Stromal cell of bone marrow (primary cell): Measurements from ENCODE around the gene TBC1D5.
"Not testable (repeated sequence)": the region's sequence is repeated elsewhere in the genome, so short reads cannot be mapped to it uniquely, and the experiment has no call there.

Source experiments
- DNase-seq: peaks from one replicate; pipeline ENCODE4 v3.0.0-alpha.2; 2012; ENCODE audit warnings: low read depth

The TBC1D5 gene

DNA sequence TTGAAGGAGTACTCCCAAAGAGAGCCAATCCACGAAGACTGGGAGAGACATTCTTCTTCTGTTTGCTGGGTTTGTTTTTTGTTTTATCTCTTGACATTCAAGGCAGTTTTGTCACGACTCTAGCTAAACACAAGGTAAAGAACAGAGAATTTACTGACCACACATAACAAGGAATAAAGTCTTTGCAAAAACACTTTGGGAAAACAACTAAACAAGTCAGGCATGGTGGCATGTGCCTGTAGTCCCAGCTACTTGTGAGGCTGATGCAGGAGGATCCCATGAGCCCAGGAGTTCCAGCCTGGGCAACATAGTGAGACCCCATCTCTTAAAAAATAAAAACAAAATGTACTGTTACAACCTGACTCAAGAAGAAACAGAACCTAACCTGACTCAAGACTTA lies 28.0 kb downstream of the TBC1D5 start:
- no peak for DNase-seq

- no peak for DNase-seq
Measured at GRCh38 chr3:17709236-17709810, 33.1 kb downstream of the TBC1D5 start.

DNA sequence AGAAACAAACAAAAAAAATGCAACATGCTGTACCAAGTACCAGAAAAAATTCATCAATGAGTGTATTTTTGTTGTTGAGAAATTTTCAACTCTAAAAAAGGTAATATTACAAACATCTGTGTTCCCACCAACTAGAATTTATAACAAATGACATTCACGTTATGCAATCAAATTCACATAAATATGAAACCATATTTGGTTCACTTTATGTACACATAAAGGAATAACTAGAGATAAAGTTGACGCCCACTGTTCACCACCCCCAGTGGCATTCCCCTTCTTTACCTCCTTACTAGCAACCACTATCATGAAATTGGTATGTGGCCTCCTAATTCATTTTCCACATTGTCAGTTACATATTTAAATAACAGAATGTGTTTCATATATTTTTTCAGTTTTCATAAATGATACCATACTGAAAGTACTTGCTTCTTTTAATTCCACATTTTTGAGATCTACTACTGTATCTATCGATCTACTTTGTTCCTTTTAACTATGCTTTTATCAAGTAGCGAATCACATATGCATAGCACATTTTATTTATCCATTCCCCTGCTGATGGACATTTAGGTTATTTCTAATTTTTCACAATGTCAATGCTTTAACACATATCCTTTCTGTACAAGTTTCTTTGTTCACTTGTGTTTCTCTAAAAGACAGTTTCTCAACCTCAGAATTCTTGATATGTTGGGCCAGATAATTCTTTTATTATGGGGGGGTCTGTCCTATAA lies 34.5 kb downstream of the TBC1D5 start:
- DNase-seq: no peak

DNA sequence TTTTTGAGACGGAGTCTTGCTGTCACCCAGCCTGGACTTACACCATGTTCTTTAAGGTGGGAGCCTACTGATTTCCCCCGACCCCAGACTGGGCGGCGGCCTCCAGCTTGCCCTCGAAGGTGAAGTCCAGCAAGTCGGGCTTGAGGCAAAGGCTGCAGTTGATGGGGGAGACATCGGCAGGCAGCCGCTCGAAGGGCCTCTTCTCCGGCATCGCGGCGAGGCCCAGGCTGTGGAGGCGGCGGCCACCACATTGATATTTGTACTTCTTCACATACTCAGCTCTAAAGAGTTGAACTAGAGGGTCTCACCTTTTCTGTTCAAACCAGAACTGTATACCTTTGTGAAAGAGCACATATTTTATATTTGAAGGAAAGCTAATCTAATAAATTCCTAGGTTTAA lies 36.4 kb downstream of the TBC1D5 start:
- not testable (repeated sequence) for DNase-seq

GRCh38 chr3:17699815-17700214 lies 42.6 kb downstream of the TBC1D5 start:
- not testable (repeated sequence) for DNase-seq

GRCh38 chr3:17695665-17696064 lies 46.8 kb downstream of the TBC1D5 start:
- not testable (repeated sequence) for DNase-seq

DNA sequence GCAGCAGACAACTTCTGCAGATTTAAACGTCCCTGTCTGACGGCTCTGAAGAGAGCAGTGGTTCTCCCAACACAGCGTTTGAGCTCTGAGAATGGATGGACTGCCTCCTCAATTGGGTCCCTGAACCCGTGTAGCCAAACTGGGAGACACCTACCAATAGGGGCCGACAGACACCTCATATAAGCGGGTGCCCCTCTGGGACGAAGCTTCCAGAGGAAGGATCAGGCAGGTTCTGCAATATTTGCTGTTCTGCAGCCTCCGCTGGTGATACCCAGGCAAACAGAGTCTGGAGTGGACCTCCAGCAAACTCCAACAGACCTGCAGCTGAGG lies 48.8 kb downstream of the TBC1D5 start:
- DNase-seq: not testable (repeated sequence)

DNA sequence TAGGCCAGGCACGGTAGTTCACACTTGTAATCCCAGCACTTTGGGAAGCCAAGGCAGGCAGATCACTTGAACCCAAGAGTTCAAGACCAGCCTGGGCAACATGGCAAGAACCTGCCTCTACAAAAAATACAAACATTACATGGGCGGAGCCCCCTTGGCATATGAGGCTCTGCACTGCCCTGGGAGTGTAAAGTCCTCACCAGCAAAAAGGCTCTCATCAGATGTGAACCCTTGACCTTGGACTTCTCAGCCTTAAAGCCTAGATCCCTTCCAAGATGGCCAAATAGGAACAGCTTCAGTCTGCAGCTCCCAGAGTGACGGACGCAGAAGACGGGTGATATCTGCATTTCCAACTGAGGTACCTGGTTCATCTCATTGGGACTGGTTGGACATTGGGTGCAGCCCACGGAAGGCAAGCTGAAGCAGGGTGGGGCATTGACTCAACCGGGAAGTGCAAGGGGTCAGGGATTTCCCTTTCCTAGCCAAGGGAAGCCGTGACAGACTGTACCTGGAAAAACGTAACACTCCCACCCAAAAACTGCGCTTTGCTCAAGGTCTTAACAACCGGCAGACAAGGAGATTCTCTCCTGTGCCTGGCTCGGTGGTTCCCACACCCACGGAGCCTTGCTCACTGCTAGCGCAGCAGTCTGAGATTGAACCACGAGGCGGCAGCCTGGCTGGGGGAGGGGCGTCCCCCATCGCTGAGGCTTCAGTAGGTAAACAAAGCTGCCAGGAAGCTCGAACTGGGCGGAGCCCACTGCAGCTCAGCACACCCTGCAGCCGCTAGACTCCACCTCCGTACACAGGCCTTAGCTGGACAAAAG lies 49.4 kb downstream of the TBC1D5 start:
- DNase-seq: not testable (repeated sequence)

DNA sequence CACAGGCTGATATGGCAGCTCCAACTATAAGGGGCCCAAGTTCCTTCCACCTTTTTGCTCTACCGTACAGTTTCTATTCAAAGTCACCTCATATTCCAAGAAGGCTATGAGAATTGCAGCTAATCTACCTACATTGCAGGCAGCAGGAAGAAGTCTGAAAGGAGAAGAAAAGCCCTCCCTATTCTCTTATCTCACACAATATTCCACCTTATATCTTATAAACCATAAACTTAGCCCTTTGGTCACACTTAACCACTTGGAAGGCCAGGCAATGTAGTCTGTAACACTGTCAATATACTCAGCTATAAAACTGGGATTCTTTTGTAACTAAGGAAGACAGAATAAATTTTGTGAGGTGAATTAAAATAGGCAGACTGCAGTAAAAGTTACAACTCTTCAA lies 54.9 kb downstream of the TBC1D5 start:
- DNase-seq: no peak

GRCh38 chr3:17686613-17687012 lies 55.8 kb downstream of the TBC1D5 start:
- peak; percentile 6 for DNase-seq

DNA sequence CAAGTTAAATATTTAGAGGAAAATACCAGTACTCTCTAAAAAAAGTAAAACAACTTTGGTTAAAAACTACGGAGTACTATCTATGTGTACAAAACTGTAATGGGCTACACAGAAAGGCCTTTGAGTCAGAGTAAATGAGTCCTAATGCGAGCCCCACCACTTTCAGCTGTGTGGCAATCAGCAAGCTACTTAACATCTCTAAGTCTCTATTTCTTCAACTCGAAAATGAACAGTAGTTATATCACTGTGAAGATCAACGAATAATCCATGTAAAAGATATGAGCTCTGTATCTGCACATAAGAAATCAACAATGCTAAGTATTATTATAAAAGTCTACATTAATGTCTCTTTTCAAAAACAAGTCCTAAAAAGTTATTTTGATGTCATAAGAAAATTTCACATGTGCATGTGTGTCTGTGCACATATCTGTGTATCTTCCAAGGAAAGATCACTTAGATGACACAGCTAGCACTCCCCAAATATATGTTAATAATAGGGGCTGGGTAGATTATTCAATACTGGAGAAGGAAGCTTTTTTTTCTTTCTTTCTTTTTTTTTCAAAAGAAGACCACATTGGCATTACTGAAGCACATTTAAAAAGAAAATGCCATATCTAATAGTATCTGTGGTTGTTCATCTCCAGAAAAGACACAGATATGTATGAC lies 58.8 kb downstream of the TBC1D5 start:
- no peak for DNase-seq

DNA sequence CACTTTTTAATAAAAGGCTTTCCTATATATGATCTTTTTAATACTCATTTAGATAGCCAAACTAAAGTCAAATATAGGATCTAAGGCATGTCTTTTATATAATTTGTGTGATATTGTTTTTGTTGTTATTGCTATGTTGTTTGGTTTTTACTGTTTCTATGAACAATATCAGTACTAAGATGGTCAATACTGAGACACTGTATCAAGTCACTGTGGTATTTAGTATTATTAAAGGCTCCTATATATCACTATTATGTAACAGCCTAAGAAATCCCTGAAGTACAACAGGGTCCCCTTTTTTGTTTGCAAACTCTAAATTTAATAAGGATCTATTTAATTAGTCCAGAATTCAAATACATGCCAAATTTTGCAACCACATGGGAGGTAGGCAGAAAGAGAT lies 61.9 kb downstream of the TBC1D5 start:
- no peak for DNase-seq

DNA sequence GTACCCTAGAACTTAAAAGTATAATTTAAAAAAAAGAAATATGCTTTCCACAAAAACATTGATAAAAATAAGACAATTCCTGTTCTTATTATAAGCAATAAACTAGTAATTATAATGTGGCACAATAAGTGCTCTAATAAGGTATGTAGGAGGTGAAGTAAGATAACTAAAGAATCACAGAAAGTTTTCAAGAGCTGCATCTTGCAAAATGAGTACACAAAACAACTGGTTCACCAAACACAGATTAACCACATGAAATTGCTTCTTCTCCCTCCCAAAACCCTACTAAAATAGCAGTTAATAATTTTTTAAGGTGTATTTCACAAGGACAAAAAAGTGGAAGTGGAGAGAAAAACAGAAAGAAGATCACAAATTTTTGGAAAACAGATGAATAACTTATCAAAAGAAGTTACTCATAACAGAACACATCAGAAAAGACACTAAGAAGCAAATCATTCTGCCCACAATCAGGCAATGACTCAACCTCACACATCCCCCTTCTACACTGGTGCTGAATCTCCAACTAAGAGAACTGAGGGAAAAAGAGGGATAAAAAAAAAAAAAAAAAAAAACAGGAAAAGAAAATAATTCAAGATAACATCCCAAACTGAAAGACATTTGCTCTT lies 64.2 kb downstream of the TBC1D5 start:
- peak; percentile 52 for DNase-seq

DNA sequence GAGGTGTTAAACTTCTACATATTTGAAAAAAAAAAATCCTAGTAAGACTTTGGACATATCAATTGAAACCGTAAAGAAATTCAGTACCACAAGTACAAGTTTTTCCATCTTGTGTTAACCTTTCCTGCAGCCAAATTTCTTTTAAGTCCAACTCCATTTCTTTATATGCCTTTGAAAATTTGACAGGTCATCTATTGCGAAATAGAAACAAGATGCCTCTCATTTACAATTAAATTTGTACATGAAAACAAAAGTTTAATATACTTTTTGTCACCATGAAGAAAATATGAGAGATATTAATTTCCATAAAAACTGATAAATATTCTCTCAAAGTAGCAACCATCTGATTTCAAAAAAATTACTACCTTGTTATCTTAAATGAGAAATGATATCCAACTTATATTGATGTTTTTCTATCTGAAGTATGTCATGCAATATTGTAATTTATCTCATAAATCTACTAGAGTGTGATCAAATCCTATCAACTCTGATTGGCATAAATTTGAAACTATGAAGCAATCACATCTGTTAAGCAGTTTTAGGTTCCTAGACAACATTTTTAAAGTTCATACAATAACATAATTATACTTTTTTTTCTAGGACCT lies 68.2 kb downstream of the TBC1D5 start:
- DNase-seq: no peak

DNA sequence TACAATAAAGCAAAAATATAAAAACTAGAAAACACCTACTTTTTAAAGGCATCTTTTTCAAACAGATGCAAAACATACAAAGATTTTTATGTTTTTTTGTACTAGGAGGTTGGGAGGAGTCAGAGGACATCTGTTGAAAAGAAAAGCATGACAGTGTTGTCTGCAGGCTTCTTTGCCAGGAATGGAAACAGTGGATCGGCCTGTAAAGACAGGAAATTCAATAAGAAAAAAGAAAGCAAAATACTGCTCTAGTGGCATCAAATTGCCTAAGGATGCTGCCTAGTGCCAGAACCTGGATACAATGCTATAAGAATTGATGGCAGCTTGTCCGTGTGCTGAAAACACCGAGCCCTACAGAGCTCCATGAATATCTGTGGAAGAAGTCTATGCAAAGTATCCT lies 69.9 kb downstream of the TBC1D5 start:
- peak; percentile 6 for DNase-seq

- DNase-seq: no peak
Measured at GRCh38 chr3:17670749-17671148, 71.7 kb downstream of the TBC1D5 start.

DNA sequence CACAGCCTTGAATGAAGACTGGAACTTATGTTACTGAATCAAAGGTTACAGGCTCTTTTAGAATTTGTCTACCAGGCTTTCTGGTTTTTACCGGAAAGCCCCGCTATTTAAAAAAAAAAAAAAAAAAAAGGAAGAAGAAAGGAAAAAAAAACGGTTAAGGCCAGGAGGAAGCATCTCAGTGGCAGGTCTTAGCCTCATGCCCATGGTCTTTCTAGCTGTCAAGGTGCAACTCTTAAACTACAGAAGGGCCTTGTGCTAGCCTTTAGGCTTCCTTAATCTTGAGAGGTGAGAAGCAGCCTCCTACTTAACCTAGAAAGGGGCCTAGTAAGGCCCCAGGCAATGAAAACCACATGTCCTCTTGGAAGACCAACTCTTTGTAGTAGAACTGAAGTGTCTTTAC lies 77.5 kb downstream of the TBC1D5 start:
- no peak for DNase-seq

DNA sequence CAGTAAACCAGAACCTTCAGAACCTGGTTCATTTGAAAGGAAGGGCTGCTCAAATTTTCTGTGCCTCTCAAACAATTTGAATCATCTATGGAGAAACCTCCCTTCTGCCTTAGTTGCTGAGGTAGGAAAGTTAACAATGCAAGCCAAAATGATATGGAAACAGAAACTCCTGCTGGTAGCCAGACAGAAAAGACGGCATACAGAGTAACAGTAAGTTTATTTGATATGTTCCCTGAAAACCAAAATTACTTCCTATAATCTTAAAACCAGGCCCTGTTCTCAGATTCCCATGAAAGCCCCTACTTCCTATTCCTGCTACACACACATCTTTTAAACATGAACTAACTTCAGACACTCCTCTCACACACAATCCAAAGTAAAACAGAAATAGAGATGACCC lies 86.2 kb downstream of the TBC1D5 start:
- no peak for DNase-seq

GRCh38 chr3:17655743-17656142 lies 86.7 kb downstream of the TBC1D5 start:
- no peak for DNase-seq

GRCh38 chr3:17649748-17650147 lies 92.7 kb downstream of the TBC1D5 start:
- not testable (repeated sequence) for DNase-seq

DNA sequence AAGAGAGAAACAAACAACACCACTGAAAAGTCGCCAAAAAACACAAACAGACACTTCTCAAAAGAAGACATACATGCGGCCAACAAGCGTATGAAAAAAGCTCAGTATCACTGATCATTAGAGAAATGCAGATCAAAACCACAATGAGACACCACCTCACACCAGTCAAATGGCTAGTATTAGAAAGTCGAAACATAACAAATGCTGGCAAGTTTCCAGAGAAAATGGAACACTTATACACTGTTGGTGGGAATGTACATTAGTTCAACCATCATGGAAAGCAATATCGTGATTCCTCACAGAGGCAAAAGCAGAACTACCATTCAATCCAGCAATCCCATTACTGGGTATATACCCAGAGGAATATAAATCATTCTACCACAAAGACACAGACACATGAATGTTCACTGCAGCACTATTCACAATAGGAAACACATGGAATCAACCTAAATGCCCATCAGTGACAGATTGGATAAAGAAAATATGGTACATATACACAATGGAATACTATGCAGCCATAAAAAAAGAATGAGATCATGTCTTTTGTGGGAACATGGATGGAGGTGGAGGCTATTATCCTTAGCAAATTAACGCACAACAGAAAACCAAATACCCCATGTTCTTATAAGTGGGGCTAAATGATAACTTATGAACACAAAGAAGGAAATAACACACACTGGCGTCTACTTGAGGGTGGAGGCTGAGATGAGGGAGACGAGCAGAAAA lies 93.6 kb downstream of the TBC1D5 start:
- DNase-seq: not testable (repeated sequence)
